Coronary artery (tissue), 2 donors: Measurements from ENCODE around the gene AGRN.
A peak's percentile ranks its signal among the peaks of the same experiment; 100 is the strongest.
"Not testable (repeated sequence)": the region's sequence is repeated elsewhere in the genome, so short reads cannot be mapped to it uniquely, and the experiment has no call there.

Experiments used
- DNase-seq: peaks from one replicate; pipeline ENCODE4 v3.0.0-alpha.2; 2017; ENCODE audit warnings: low spot score
- H3K27ac ChIP-seq, 2 donors: fragments of 200-600 bp; sonication (generic); one replicate each; pipeline ENCODE4 v1.5.1; 2016 to 2019
- H3K4me3 ChIP-seq: fragments of 200-600 bp; sonication (generic); 2 replicates; pipeline ENCODE4 v1.5.1; 2016; ENCODE audit warnings: mild to moderate bottlenecking, moderate library complexity
- CTCF ChIP-seq: fragments of 200-600 bp; sonication (generic); IDR thresholded peaks from one replicate; pipeline ENCODE4 v1.5.1; 2019; ENCODE audit warnings: antibody characterized with exemption

AGRN gene

GRCh38 chr1:993379-993995, 26.4 kb upstream of the AGRN start:
- Histone ChIP-seq H3K27ac (no peak overlapping the region), H3K4me3 (no peak overlapping the region)
- no peak for TF ChIP-seq CTCF
- no peak for DNase-seq

DNA sequence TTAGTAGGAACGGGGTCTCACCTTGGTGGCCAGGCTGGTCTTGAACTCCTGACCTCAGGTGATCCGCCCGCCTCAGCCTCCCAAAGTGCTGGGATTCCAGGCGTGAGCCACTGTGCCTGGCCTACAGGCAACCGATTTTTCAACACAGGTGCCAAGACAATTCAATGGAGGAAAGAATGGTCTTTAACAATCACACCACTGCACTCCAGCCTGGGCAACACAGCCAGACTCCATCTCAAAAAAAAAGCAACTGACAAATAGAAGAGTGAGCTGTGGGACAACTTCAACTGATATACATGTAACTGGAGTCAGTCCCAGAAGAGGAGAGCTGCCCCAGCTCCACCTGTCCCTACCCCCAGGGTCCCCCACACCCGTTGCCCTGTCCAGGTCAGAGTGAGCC, 25.4 kb upstream of the AGRN start:
- not testable (repeated sequence) for H3K4me3 ChIP-seq, H3K27ac ChIP-seq, DNase-seq

- no peak overlapping the region for H3K27ac ChIP-seq
- no peak for DNase-seq
- no peak for TF ChIP-seq CTCF
- H3K4me3 ChIP-seq = no peak overlapping the region
Observed at GRCh38 chr1:995665-996633, 24.0 kb upstream of the AGRN start.

GRCh38 chr1:996851-997712, 22.8 kb upstream of the AGRN start:
- no peak for DNase-seq
- Histone ChIP-seq H3K4me3 (peak overlapping the region; percentile 14), H3K27ac (peak overlapping the region in 1 of 2 donors; percentile 16)
- no peak for TF ChIP-seq CTCF

GRCh38 chr1:997713-997992, 22.3 kb upstream of the AGRN start:
- peak overlapping the region in 1 of 2 donors; percentile 100 for H3K27ac ChIP-seq
- DNase-seq = no peak
- peak overlapping the region; percentile 89 for H3K4me3 ChIP-seq
- no peak for TF ChIP-seq CTCF

DNA sequence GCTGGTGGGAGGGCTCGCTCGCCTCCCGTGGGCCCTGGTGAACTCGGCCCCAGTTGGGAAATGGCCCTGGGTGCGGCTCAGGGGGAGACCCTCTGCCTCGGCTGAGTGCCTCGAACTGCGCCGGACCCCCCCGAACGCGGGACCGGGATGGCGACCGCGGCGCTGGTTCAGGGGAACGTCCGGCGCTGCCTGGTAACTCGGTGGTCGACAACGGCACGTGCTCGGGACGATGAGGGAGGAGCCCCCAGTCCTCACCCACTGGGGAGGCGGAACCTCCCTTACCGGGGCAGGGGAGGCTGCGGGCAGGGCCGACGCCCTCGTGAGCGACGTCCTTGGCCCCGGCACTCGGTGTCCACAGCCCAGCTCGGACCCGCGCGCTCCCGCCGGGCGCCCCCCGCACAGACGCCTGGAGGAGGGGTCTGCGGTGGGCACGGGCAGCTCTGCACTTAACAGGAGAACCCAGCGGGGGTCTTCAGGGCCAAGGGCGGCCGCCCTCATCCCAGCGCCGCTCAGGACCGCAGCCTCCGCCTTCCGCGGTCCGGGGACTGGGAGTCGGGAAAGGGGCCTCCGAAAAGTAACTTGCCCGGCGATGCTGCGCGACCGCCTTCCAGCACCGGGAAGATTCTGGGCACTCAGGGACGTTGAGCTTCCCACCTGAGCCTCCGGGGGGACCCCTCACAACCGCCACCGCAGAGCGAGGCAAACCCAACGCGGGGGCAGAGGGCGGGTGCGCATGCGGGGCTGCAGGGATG, 21.8 kb upstream of the AGRN start:
- peak overlapping the region; percentile 89 for H3K4me3 ChIP-seq
- TF ChIP-seq CTCF = no peak
- DNase-seq = no peak
- H3K27ac ChIP-seq = peak overlapping the region; percentile 96 to 100

- peak overlapping the region; percentile 96 to 100 for H3K27ac ChIP-seq
- DNase-seq = no peak
- no peak for TF ChIP-seq CTCF
- peak overlapping the region; percentile 89 for H3K4me3 ChIP-seq
Observed at GRCh38 chr1:998745-998994, 21.2 kb upstream of the AGRN start.
